Measurements from ENCODE around the gene ZFP62. TPM values are rescaled to one million over a fixed set of nuclear protein-coding genes. Genes with fewer than 3 reads are reported as not detected.

The ZFP62 gene
- total RNA-seq, 4 donors from 2014 or later = 19.1 to 34.9 (median 21.4) TPM

DNA sequence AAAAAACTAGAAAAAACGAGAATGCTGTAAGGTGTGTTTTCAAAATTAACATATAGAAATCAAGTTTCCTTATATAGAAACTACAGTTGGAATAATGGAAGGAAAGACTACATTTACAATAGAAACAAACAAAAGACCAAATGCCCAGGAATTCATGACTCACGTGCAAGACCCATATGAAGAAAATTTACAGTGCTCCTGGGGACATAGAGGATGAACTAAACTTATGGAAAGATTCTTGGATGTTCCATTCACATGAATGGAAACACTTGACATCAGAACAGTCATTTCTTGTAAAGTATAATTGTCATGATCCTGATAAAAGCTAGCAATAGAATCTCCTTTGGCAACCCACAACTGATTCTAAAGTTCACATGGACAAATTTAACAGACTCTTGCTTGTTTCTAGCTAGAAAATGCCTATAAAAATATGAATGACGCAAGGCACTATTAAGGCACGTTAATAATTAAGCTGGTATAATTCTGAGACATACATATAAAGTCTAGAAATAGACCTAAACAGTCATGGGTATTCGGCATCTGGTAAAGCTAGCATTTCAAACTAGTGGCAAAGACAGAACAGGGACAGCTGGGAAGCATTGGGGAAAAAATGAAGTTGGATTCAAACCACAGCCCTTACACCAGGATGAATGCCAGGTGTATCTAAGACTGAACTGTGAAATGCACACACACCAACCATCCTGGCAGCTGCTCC is 5.1 kb upstream of the ZFP62 start:
- TF ChIP-seq, protein P1, sequence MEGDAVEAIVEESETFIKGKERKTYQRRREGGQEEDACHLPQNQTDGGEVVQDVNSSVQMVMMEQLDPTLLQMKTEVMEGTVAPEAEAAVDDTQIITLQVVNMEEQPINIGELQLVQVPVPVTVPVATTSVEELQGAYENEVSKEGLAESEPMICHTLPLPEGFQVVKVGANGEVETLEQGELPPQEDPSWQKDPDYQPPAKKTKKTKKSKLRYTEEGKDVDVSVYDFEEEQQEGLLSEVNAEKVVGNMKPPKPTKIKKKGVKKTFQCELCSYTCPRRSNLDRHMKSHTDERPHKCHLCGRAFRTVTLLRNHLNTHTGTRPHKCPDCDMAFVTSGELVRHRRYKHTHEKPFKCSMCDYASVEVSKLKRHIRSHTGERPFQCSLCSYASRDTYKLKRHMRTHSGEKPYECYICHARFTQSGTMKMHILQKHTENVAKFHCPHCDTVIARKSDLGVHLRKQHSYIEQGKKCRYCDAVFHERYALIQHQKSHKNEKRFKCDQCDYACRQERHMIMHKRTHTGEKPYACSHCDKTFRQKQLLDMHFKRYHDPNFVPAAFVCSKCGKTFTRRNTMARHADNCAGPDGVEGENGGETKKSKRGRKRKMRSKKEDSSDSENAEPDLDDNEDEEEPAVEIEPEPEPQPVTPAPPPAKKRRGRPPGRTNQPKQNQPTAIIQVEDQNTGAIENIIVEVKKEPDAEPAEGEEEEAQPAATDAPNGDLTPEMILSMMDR (IDR thresholded peaks at IDR 0.05) = no peak
- no peak for TF ChIP-seq POLR2A (IDR thresholded peaks at IDR 0.05)
- no peak for TF ChIP-seq EP300 (IDR thresholded peaks at IDR 0.05)
- no peak for TF ChIP-seq POLR2AphosphoS5 (IDR thresholded peaks at IDR 0.05)
- Histone ChIP-seq H3K27me3 (no peaks in the 10 kb centered on the region), H3K4me3 (no peak overlapping the region), H3K27ac (no peak overlapping the region), H3K4me1 (peaks cover 0 to 27% (median 3%) of the 10 kb centered on the region in 3 donors), H3K36me3 (no peaks in the 10 kb centered on the region), H3K9me3 (no peaks in the 10 kb centered on the region)
- ATAC-seq = no peak
- 58 to 65% methylated on average over 4 to 5 of the region's 5 CpGs for WGBS, 2 donors (ENCODE audit: low coverage in 1 of 2)

DNA sequence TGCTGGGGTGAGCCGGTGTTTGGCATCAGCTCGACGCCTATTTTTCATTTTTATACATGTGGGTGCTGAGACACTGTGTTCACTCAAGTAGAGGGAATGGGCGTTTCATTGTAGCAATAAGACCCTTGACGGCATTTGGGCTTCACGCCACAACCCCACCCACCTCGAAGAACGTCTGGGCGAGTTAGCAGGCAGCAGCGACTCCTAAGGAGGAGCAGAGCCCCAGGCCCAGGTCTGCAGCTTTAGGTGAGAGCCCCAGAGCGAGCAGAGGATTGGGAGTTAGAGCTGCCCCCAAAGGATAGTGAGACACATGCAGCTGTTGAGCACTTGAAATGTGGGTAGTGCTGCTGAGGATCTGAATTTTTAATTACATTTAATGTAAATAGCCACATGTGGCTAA is 1.6 kb upstream of the ZFP62 start:
- 54 to 58% methylated on average over 5 to 10 of the region's 11 CpGs for WGBS, 2 donors (ENCODE audit: low coverage in 1 of 2)
- H3K4me3 ChIP-seq = no peak overlapping the region
- no peaks in the 10 kb centered on the region for H3K27me3 ChIP-seq
- TF ChIP-seq, protein P1 (IDR thresholded peaks at IDR 0.05) = no peak
- peaks cover 0 to 29% (median 3%) of the 10 kb centered on the region in 3 donors for H3K4me1 ChIP-seq
- H3K27ac ChIP-seq = no peak overlapping the region
- H3K9me3 ChIP-seq = no peaks in the 10 kb centered on the region
- no peak for ATAC-seq
- peaks cover 0 to 7% of the 10 kb centered on the region in 2 donors for H3K36me3 ChIP-seq

DNA sequence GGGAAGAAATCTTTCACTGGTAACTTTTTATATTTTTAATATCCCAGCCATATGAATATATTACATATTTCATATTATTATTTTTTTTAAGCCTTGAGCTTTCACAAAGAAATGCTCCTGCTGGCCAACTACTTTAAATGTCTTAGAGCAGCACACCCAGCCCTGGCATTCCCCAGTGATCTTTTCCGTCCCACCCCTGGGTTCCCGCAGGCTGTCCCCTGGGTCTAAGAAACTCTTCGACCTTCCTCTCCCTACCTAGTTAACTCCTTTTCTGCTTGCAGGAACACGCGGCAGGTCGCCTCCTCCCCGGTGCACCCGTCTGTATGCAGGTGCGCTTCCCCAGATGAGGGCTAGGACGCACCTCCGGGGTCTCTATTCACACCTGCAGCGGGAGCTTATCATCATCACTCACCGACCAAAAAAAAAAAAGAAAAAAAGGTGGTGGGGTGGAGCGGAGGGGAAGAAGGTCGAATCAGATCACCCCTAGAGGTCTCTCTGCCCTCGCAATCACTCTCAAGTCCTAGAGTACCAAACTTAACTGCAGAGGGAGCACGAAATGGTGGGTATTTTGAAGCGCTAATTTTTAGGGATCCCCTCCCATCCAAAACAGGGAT is 696 bp downstream of the ZFP62 start:
- WGBS, 2 donors (ENCODE audit: low coverage in 1 of 2) = 0% methylated on average over 1 to 14 of the region's 18 CpGs
- Histone ChIP-seq H3K9me3 (no peaks in the 10 kb centered on the region), H3K4me1 (peaks cover 0 to 29% (median 3%) of the 10 kb centered on the region in 3 donors), H3K27me3 (no peaks in the 10 kb centered on the region), H3K4me3 (peak overlapping the region; percentile 69 to 79), H3K27ac (peak overlapping the region; percentile 45 to 95 (median 89)), H3K36me3 (peaks cover 0 to 15% of the 10 kb centered on the region in 2 donors)
- peak; percentile 21 for ATAC-seq
- TF ChIP-seq EP300 (IDR thresholded peaks at IDR 0.05) (no peak), POLR2AphosphoS5 (IDR thresholded peaks at IDR 0.05) (no peak)
- TF ChIP-seq, protein P1 (IDR thresholded peaks at IDR 0.05) = no peak

DNA sequence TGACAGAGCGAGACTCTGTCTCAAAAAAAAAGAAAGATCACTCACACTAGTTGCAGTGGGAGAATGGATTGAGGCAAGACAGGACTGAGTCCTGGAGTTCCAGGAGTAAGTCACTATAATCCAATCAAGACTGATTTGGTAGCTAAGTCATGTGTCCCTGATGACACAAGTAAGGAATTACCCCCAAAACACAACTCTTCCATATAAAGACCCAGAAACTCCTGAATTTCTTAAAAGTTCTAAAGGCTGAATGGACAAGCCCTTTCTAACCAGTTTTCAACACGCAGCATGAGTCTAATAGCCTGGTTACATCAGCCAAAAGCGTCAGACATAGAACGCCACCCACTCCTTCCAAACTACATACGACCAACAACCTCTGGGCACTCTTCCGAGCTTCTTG is 2.5 kb downstream of the ZFP62 start:
- ATAC-seq = no peak
- peaks cover 0 to 19% of the 10 kb centered on the region in 2 donors for H3K36me3 ChIP-seq
- H3K9me3 ChIP-seq = no peaks in the 10 kb centered on the region
- WGBS, 2 donors (ENCODE audit: low coverage in 1 of 2) = 93 to 98% methylated on average over 5 to 6 of the region's 6 CpGs
- H3K4me3 ChIP-seq = no peak overlapping the region
- no peaks in the 10 kb centered on the region for H3K27me3 ChIP-seq
- TF ChIP-seq, protein P1 (IDR thresholded peaks at IDR 0.05) = no peak
- TF ChIP-seq POLR2A (IDR thresholded peaks at IDR 0.05) (no peak), EP300 (IDR thresholded peaks at IDR 0.05) (no peak), POLR2AphosphoS5 (IDR thresholded peaks at IDR 0.05) (no peak)
- no peak overlapping the region for H3K27ac ChIP-seq
- peaks cover 0 to 29% (median 3%) of the 10 kb centered on the region in 3 donors for H3K4me1 ChIP-seq

DNA sequence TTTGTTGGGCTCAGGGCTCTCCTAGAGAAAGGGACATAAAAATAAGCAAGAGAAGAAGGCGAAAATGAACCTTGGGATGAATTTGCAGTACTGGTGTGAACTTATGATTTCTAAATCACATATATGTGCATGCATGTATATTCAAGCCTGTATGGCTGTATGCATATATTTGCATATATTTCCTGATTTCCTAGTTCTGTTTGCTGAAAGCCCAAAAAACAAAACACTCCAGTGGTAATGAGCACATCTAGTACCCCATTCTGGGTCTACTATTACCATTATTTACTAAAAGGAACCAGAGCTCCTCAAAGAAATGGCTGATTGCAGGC is 7.3 kb downstream of the ZFP62 start:
- Histone ChIP-seq H3K9me3 (peaks cover 0 to 10% (median 0%) of the 10 kb centered on the region in 3 donors), H3K27ac (no peak overlapping the region), H3K4me1 (peaks cover 0 to 6% (median 0%) of the 10 kb centered on the region in 3 donors), H3K27me3 (no peaks in the 10 kb centered on the region), H3K36me3 (peaks cover 13 to 49% of the 10 kb centered on the region in 2 donors), H3K4me3 (no peak overlapping the region)
- TF ChIP-seq POLR2AphosphoS5 (IDR thresholded peaks at IDR 0.05) (no peak), EP300 (IDR thresholded peaks at IDR 0.05) (no peak)
- TF ChIP-seq, protein P1 (IDR thresholded peaks at IDR 0.05) = no peak
- 78 to 100% methylated on average over 1 of the region's 1 CpG for WGBS, 2 donors (ENCODE audit: low coverage in 1 of 2)
- no peak for ATAC-seq

Measured in gastroesophageal sphincter (tissue), 4 donors.